H1 (cell line): ENCODE data around the gene EVI5. TPM values are rescaled to one million over a fixed set of nuclear protein-coding genes. Genes with fewer than 3 reads are reported as not detected.

ENCODE experiments used
- CTCF ChIA-PET: fragments of 300-600 bp; sonication (Branson Sonifier 250); formaldehyde crosslinking; loops from one replicate; lab custom pipeline; 2021; ENCODE audit not compliant: partially characterized antibody; lab: Charles Lee
- POLR2A ChIA-PET: fragments of 300-600 bp; sonication (Branson Sonifier 250); formaldehyde crosslinking; loops from one replicate; lab custom pipeline; 2021; ENCODE audit warnings: inconsistent platforms; ENCODE audit not compliant: partially characterized antibody; lab: Charles Lee
- DNase-seq, 2 experiments: peaks; one replicate each; pipeline versions ENCODE4 v3.0.0 to v3.0.0-alpha.2; 2010 to 2022; ENCODE audit warnings: low spot score in 2 of 2, low read depth in 1 of 2, mixed read lengths in 1 of 2
- FAIRE-seq: peaks from 2 replicates; lab custom pipeline; 2011; peaks lifted over from hg19 to GRCh38; lab: Jason Lieb, UNC
- H2AFZ ChIP-seq: 2 replicates; pipeline ENCODE4 v1.8.1; 2012; ENCODE audit warnings: low read length, inconsistent platforms
- H2AK5ac ChIP-seq: 2 replicates; pipeline ENCODE4 v1.6.1; 2013; ENCODE audit warnings: low read depth, low read length
- H2BK120ac ChIP-seq: replicated peaks from 2 replicates; pipeline ENCODE3; 2013; ENCODE audit warnings: low read depth, low read length, inconsistent platforms
- H2BK12ac ChIP-seq: 2 replicates; pipeline ENCODE4 v1.6.1; 2013; ENCODE audit warnings: low read depth, low read length
- H2BK15ac ChIP-seq: 2 replicates; pipeline ENCODE4 v1.6.1; 2013; ENCODE audit warnings: low read length
- H2BK20ac ChIP-seq: 2 replicates; pipeline ENCODE4 v1.6.1; 2013; ENCODE audit warnings: low read length
- H2BK5ac ChIP-seq: 2 replicates; pipeline ENCODE4 v1.6.1; 2013; ENCODE audit warnings: low read depth, low read length
- H3K14ac ChIP-seq: 2 replicates; pipeline ENCODE4 v1.6.1; 2013; ENCODE audit warnings: inconsistent platforms; ENCODE audit not compliant: insufficient read length
- H3K18ac ChIP-seq: 2 replicates; pipeline ENCODE4 v1.6.1; 2013; ENCODE audit warnings: low read length; ENCODE audit errors: extremely low read depth
- H3K23ac ChIP-seq: 2 replicates; pipeline ENCODE4 v1.6.1; 2013; ENCODE audit warnings: inconsistent platforms; ENCODE audit not compliant: insufficient read length
- H3K23me2 ChIP-seq: 2 replicates; pipeline ENCODE4 v1.6.1; 2013; ENCODE audit warnings: low read depth, low read length
- H3K27ac ChIP-seq: 2 replicates; pipeline ENCODE4 v1.6.1; 2011; ENCODE audit warnings: low read depth, low read length, inconsistent platforms
- H3K27me3 ChIP-seq, 4 experiments: replicated peaks in 1 of 4; 1 replicate in 1 of 4; 2 replicates in 3 of 4; pipeline versions ENCODE4 v1.6.1 to v1.8.1; 2011 to 2013; ENCODE audit warnings: low read length in 3 of 4, mild to moderate bottlenecking in 3 of 4, inconsistent platforms in 2 of 4, mixed read lengths in 2 of 4, moderate library complexity in 1 of 4; ENCODE audit not compliant: control insufficient read depth in 3 of 4, insufficient read depth in 3 of 4; ENCODE audit errors: extremely low read depth in 1 of 4
- H3K36me3 ChIP-seq, 4 experiments: 2 replicates each; pipeline versions ENCODE4 v1.6.1 to v1.8.1; 2011 to 2013; ENCODE audit warnings: mild to moderate bottlenecking in 4 of 4, low read length in 3 of 4, moderate library complexity in 2 of 4, control low read depth in 1 of 4, inconsistent platforms in 1 of 4; ENCODE audit not compliant: insufficient read depth in 4 of 4, control insufficient read depth in 2 of 4
- H3K4ac ChIP-seq: replicated peaks from 2 replicates; pipeline ENCODE3; 2013; ENCODE audit warnings: low read length, low read depth, mixed read lengths, inconsistent platforms; ENCODE audit not compliant: insufficient read length
- H3K4me1 ChIP-seq, 4 experiments: replicated peaks in 1 of 4; 1 replicate in 1 of 4; 2 replicates in 3 of 4; pipeline versions ENCODE4 v1.6.1 to v1.8.1; 2011 to 2013; ENCODE audit warnings: low read length in 3 of 4, inconsistent platforms in 2 of 4, mixed read lengths in 1 of 4; ENCODE audit not compliant: insufficient read depth in 4 of 4, control insufficient read depth in 3 of 4
- H3K4me2 ChIP-seq, 2 experiments: 2 replicates each; pipeline versions ENCODE4 v1.6.1 to v1.8.1; 2011 to 2013; ENCODE audit warnings: low read depth in 2 of 2, low read length in 2 of 2, control low read depth in 1 of 2, inconsistent platforms in 1 of 2, mild to moderate bottlenecking in 1 of 2; ENCODE audit not compliant: insufficient read depth in 1 of 2
- H3K4me3 ChIP-seq, 4 experiments: fragments of 200-600, 300-600 bp in 1 of 4; sonication (generic), shearing (Covaris generic), sonication (Bioruptor Twin) in 1 of 4; 2 replicates each; pipeline versions ENCODE4 v1.5.1 to v1.8.1; 2011 to 2016; ENCODE audit warnings: low read length in 4 of 4, low read depth in 3 of 4, control low read depth in 2 of 4, inconsistent platforms in 2 of 4, mild to moderate bottlenecking in 2 of 4, mixed read lengths in 1 of 4, moderate library complexity in 1 of 4; ENCODE audit not compliant: insufficient read depth in 2 of 4; ENCODE audit errors: extremely low read depth in 1 of 4
- H3K56ac ChIP-seq: replicated peaks from 2 replicates; pipeline ENCODE3; 2013; ENCODE audit warnings: low read depth, mild to moderate bottlenecking, mixed read lengths, low read length, inconsistent platforms; ENCODE audit not compliant: insufficient read length
- H3K79me1 ChIP-seq: 2 replicates; pipeline ENCODE4 v1.6.1; 2013; ENCODE audit warnings: low read depth, low read length, control low read depth
- H3K79me2 ChIP-seq, 2 experiments: 2 replicates each; pipeline versions ENCODE4 v1.6.1 to v1.8.1; 2012 to 2013; ENCODE audit warnings: low read length in 2 of 2, mild to moderate bottlenecking in 2 of 2, inconsistent platforms in 1 of 2; ENCODE audit not compliant: insufficient read depth in 2 of 2, control insufficient read depth in 1 of 2
- H3K9ac ChIP-seq, 4 experiments: replicated peaks in 1 of 4; 1 replicate in 1 of 4; 2 replicates in 3 of 4; pipeline versions ENCODE4 v1.6.1 to v1.8.1; 2011 to 2013; ENCODE audit warnings: low read depth in 3 of 4, low read length in 3 of 4, control low read depth in 2 of 4, mild to moderate bottlenecking in 2 of 4, moderate library complexity in 2 of 4, inconsistent platforms in 1 of 4; ENCODE audit errors: extremely low read depth in 1 of 4
- H3K9me3 ChIP-seq, 2 experiments: 2 replicates each; pipeline versions ENCODE4 v1.6.1 to v1.8.1; 2012 to 2013; ENCODE audit warnings: mild to moderate bottlenecking in 2 of 2, moderate library complexity in 2 of 2, control low read depth in 1 of 2, inconsistent platforms in 1 of 2, low read depth in 1 of 2, low read length in 1 of 2, mixed read lengths in 1 of 2; ENCODE audit not compliant: insufficient read depth in 2 of 2
- H4K20me1 ChIP-seq, 2 experiments: replicated peaks in 1 of 2; 2 replicates each; pipeline versions ENCODE3 to v1.8.1; 2011 to 2013; ENCODE audit warnings: inconsistent platforms in 2 of 2, low read length in 2 of 2, mild to moderate bottlenecking in 1 of 2; ENCODE audit not compliant: insufficient read depth in 2 of 2, control insufficient read depth in 1 of 2
- H4K5ac ChIP-seq: 2 replicates; pipeline ENCODE4 v1.6.1; 2013; ENCODE audit warnings: low read length, low read depth, mixed read lengths, inconsistent platforms; ENCODE audit not compliant: insufficient read length
- H4K8ac ChIP-seq: 2 replicates; pipeline ENCODE4 v1.8.0; 2013; ENCODE audit warnings: mild to moderate bottlenecking, moderate library complexity, low read length, inconsistent platforms; ENCODE audit not compliant: insufficient read depth; ENCODE audit errors: extremely low read depth
- H4K91ac ChIP-seq: replicated peaks from 2 replicates; pipeline ENCODE3; 2013; ENCODE audit warnings: low read length, mixed read lengths, inconsistent platforms; ENCODE audit not compliant: insufficient read length
- ASH2L ChIP-seq: fragments of 200-600, 300-600 bp; sonication (generic); IDR thresholded peaks from one replicate; pipeline ENCODE4 v1.7.1; 2017; ENCODE audit warnings: low read length
- CREB1 ChIP-seq: IDR thresholded peaks from 2 replicates; pipeline ENCODE4 v1.6.1; 2012; ENCODE audit warnings: inconsistent platforms
- KDM4A ChIP-seq: IDR thresholded peaks from one replicate; pipeline ENCODE4 v1.7.1; 2012; ENCODE audit warnings: low read depth, mild to moderate bottlenecking, moderate library complexity, low read length, inconsistent platforms; ENCODE audit not compliant: severe bottlenecking
- KDM5A ChIP-seq: fragments of 200-600 bp; IDR thresholded peaks from 2 replicates; pipeline ENCODE4 v1.7.1; 2012; ENCODE audit warnings: mild to moderate bottlenecking, low read length, inconsistent platforms, mixed read lengths
- NRF1 ChIP-seq: IDR thresholded peaks from 2 replicates; pipeline ENCODE4 v1.6.1; 2011; ENCODE audit warnings: mild to moderate bottlenecking, low read depth, low read length, improper control_type of control experiment
- RAD21 ChIP-seq, 2 experiments: IDR thresholded peaks in 1 of 2; conservative IDR thresholded peaks in 1 of 2; 2 replicates each; pipeline ENCODE4 v1.6.1; 2011; ENCODE audit warnings: low read depth in 2 of 2, low read length in 2 of 2, improper control_type of control experiment in 1 of 2, inconsistent platforms in 1 of 2, mild to moderate bottlenecking in 1 of 2, moderate library complexity in 1 of 2
- RFX5 ChIP-seq: IDR thresholded peaks from 2 replicates; pipeline ENCODE4 v1.6.1; 2011; ENCODE audit warnings: low read depth, low read length, improper control_type of control experiment, borderline replicate concordance
- TBP ChIP-seq: IDR thresholded peaks from 2 replicates; pipeline ENCODE4 v1.6.1; 2011; ENCODE audit warnings: low read depth, low read length, improper control_type of control experiment
- WGBS, 2 experiments: shearing (Covaris generic) in 1 of 2; methylation state at CpG; one replicate each; pipeline versions ENCODE4 v1.1.6 to v1.1.7; 2013 to 2015; ENCODE audit warnings: low lambda C conversion rate in 2 of 2, mixed read lengths in 2 of 2, inconsistent platforms in 1 of 2, low coverage in 1 of 2, missing lambda C conversion rate in 1 of 2; ENCODE audit not compliant: insufficient replicate concordance in 2 of 2, insufficient coverage in 1 of 2, insufficient read length in 1 of 2; ENCODE audit errors: extremely low coverage in 1 of 2, missing lambda C conversion rate in 1 of 2; 5-methylcytosine and 5-hydroxymethylcytosine counted together
- long read RNA-seq, 2 experiments: library from RNA in 1 of 2; library from capped mRNA in 1 of 2; stranded (forward); transcript quantifications; one replicate each; pipeline ENCODE4 v2.0.0, GENCODE V29; 2021; ENCODE audit warnings: inconsistent platforms in 1 of 2
- polyA minus RNA-seq, 3 experiments: library from RNA; depleted of rRNA, polyadenylated mRNA; stranded (reverse); fragments of >200 nt; gene quantifications; 1 replicate in 2 of 3; 2 replicates in 1 of 3; pipeline ENCODE4 v1.2.3, GENCODE V29; 2011
- polyA plus RNA-seq, 7 experiments: library from polyadenylated mRNA; depleted of rRNA in 3 of 7; stranded (reverse) in 5 of 7; unstranded in 2 of 7; fragments of >200 nt in 5 of 7; fragments of 200-250 nt in 2 of 7; gene quantifications; 1 replicate in 5 of 7; 2 replicates in 1 of 7; 4 replicates in 1 of 7; pipeline versions ENCODE4 v1.2.1 to v1.2.3, GENCODE V29; 2011 to 2013; ENCODE audit warnings: missing spikeins in 2 of 7, mixed read lengths in 2 of 7
- total RNA-seq: library from RNA; stranded (reverse); fragmentation: NEBNext Ultra II Directional; extraction: Animal tissue kit (Norgen Biotek cat#: 25700); gene quantifications from 2 replicates; pipeline ENCODE4 v1.2.1, GENCODE V29; 2021

EVI5 gene
- total RNA-seq (13.7 TPM in 2 replicates), polyA plus RNA-seq (2011; rRNA removed) (1.1 and 1.7 TPM in 2 replicates), polyA minus RNA-seq (2011; rRNA and poly(A)+ RNA removed) (3.6 and 4.5 TPM in 2 replicates)
- 3.0 TPM for polyA plus RNA-seq (2011; cell fraction: cytosol; rRNA removed)
- polyA plus RNA-seq (2011; cell fraction: nucleus; rRNA removed): 6.4 TPM
- 2.0 to 4.4 TPM (median 2.8 TPM) in 4 replicates for polyA plus RNA-seq (2012, experiment 1 of 2)
- 0.07 TPM for polyA plus RNA-seq (2012, experiment 2 of 2)
- 4.4 TPM for polyA plus RNA-seq (2013, experiment 1 of 2)
- polyA plus RNA-seq (2013, experiment 2 of 2): 4.7 TPM
- polyA minus RNA-seq (2011; cell fraction: cytosol; rRNA and poly(A)+ RNA removed): 6.9 TPM
- polyA minus RNA-seq (2011; cell fraction: nucleus; rRNA and poly(A)+ RNA removed): 19.8 TPM
- long read RNA-seq, experiment 1, partial matches to known transcripts: 0 of 1 reads
- long read RNA-seq, experiment 1, other reads (novel, unspliced or antisense): 1 of 1 reads
- long read RNA-seq, experiment 2, partial matches to known transcripts: 0 of 2 reads
- long read RNA-seq, experiment 2, other reads (novel, unspliced or antisense): 2 of 2 reads

DNA sequence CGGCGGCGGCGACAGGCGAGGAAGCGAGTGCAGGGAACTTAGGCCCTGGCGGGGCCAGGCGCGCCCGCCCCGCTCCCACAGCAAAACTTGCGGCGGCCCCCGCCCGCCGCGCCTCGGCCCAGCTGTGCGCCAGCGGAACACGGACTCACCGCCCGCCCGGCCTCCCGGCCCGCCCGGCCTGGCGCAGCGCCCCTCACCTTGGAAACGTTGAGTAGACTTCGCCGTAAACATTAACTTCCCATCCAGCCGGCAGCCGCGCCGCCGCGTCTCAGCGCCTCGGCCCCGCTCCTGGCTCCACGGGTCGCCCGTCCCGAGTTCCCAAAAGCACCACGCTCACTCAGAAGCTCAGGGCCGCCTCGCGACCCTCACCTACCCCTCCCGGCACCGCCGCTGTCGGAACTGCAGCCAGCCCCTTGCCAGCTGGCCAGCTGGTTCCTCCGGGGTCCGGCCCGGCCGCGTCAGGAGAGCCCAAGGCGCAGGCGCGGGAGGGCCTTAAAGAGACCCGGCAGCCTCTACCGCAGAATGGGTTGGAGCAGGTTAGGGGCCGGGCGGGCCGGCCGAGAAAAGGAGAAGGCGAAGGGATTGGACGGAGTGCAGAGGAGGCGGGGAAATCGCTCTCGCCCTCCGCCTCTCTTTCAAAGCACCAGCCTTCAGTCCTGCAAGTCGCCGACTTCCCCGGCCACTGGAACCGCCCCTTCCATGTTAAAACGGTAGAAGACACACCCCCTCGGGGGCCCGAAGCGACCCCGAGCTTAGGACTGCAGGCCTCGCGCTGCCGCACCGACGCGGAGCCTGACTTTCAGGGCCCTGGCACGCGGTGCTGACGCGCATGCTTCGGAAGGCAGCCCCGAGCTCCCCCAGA, at the start of gene EVI5:
Gene EVI5 (minus strand): TSS at position 470 of the 862 bp plus-strand sequence. CDS start 48,562 bp downstream, outside the sequence.
- 2% methylated on average over 72 of the region's 94 CpGs; no CpG with 5 or more reads in 1 of the 2 experiments for WGBS, 2 experiments
- H3K4ac ChIP-seq: no peak within 1 kb of the TSS
- FAIRE-seq: no peak
- no peak for TF ChIP-seq RAD21 (IDR thresholded peaks at IDR 0.05 in 1 of 2, conservative IDR thresholded peaks at IDR 0.05 in 1 of 2; ENCODE audit: low read depth in 2 of 2, low read length in 2 of 2)
- peak; percentile 74 for TF ChIP-seq KDM4A
- no peak for TF ChIP-seq KDM5A
- TF ChIP-seq RFX5: no peak
- peak; percentile 83 for TF ChIP-seq NRF1
- TF ChIP-seq CREB1: peak; percentile 90
- TF ChIP-seq TBP: peak; percentile 56; the same call in 1 of the 2 replicates
- TF ChIP-seq ASH2L: peak; percentile 96

More for the DNA sequence above, at the start of gene EVI5:
- Histone ChIP-seq H2AK5ac (no peak within 1 kb of the TSS), H3K4me3 (peak within 1 kb of the TSS; percentile 71 to 90 (median 82)), H3K79me1 (peaks cover 2% of the 10 kb centered on the region; the same call in 1 of the 2 replicates), H3K27ac (peak within 1 kb of the TSS; percentile 63; the same call in 1 of the 2 replicates), H4K91ac (no peak within 1 kb of the TSS), H3K4me1 (peaks cover 0 to 4% (median 2%) of the 10 kb centered on the region in 4 experiments; a peak in 3 of 7 replicates), H3K9me3 (no peaks in the 10 kb centered on the region), H4K8ac (peak within 1 kb of the TSS; percentile 95; the same call in 1 of the 2 replicates), H3K36me3 (no peaks in the 10 kb centered on the region), H2BK20ac (no peak within 1 kb of the TSS), H3K4me2 (peak within 1 kb of the TSS; percentile 82 to 83), H2BK120ac (no peak within 1 kb of the TSS), H3K23ac (no peak within 1 kb of the TSS), H3K23me2 (peaks cover 6% of the 10 kb centered on the region), H3K79me2 (peaks cover 0 to 15% of the 10 kb centered on the region in 2 experiments; a peak in 2 of 4 replicates), H4K20me1 (peaks cover 0 to 1% of the 10 kb centered on the region in 2 experiments), H2AFZ (peak within 1 kb of the TSS; percentile 60), H3K14ac (no peak within 1 kb of the TSS), H4K5ac (peak within 1 kb of the TSS; percentile 15), H3K9ac (peak within 1 kb of the TSS; percentile 72 to 78 (median 74)), H2BK15ac (0 out of 2 replicates have a peak within 1 kb of the TSS, but pooled peaks have one; percentile 25), H3K18ac (peak within 1 kb of the TSS; percentile 51), H2BK5ac (no peak within 1 kb of the TSS), H3K27me3 (peaks cover 0 to 4% (median 1%) of the 10 kb centered on the region in 4 experiments; a peak in 3 of 7 replicates), H3K56ac (peak within 1 kb of the TSS; percentile 64), H2BK12ac (0 out of 2 replicates have a peak within 1 kb of the TSS, but pooled peaks have one; percentile 30)
- ChIA-PET POLR2A (interaction anchor here (0.9 to 2.7 kb wide), 8 partner anchors 8 to 445 kb away, joined by 3 to 20 read pairs (median 4); partner anchors contain the start of gene RPL5), CTCF (interaction anchor here (0.7 to 1.3 kb wide), 8 partner anchors 9 to 48 kb away, joined by 3 to 5 read pairs (median 3); partner anchors contain the start of gene RPL5)
- peak; percentile 94 to 98 for DNase-seq
